ENCODE data around the gene FLCN. TPM values are rescaled to one million over a fixed set of nuclear protein-coding genes. Genes with fewer than 3 reads are reported as not detected.

The FLCN gene
- polyA plus RNA-seq, 1 donor (not counting 4 experiments of a cell fraction or from before 2014, with no cell fraction given) = 12.5 TPM

DNA sequence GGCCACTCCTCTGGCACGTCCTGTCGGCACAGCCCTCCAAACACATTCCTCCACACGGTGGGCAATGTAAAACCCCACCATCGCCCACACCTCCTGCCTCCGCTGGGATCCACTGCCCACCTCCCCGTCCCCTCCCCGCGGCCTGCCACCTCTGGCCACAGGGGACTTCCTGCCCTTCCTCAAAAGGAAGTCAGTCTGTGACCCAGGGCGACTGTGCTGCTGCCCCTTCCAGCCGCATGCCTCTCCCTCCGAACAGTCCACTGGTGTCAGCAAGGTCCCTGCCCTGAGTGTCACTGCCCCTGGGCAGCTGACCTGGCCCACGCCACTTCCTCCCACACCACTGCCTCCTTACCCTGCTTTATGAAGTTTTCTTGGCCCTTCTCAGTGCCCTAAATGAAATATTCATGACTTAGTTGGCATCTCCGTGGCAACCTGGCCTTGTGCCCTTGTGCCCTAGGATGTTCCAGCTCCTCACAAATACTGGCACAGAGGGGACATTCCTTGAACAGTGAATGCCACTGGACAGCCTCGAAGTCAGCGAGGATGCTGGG, 32.9 kb downstream of the FLCN start:
- Histone ChIP-seq H3K9ac (ENCODE audit: control insufficient read depth, extremely low read depth, insufficient read depth, low read length) (no peak overlapping the region), H3K9me3 (ENCODE audit: control insufficient read depth, low read depth, low read length) (no peaks in the 10 kb centered on the region), H3K4me2 (ENCODE audit: control insufficient read depth, extremely low read depth, insufficient read depth, low read depth, low read length) (peak overlapping the region; percentile 91), H4K20me1 (ENCODE audit: control insufficient read depth, extremely low read depth, insufficient read depth, low read length) (no peaks in the 10 kb centered on the region), H3K4me1 (ENCODE audit: control insufficient read depth, extremely low read depth, insufficient read depth, low read length) (peaks cover 16% of the 10 kb centered on the region), H3K79me2 (ENCODE audit: control insufficient read depth, insufficient read depth, low read length) (no peaks in the 10 kb centered on the region), H3K4me3 (ENCODE audit: control insufficient read depth in 2 of 3, extremely low read depth in 1 of 3, insufficient read depth in 2 of 3, low read depth in 1 of 3, low read length in 3 of 3) (no peak overlapping the region), H3K27ac (ENCODE audit: control insufficient read depth, insufficient read depth, low read length) (no peak overlapping the region), H3K36me3 (ENCODE audit: control insufficient read depth in 2 of 2, extremely low read depth in 1 of 2, insufficient read depth in 2 of 2, low read length in 2 of 2) (peaks cover 0 to 1% of the 10 kb centered on the region in 2 experiments), H3K9me1 (ENCODE audit: control insufficient read depth, extremely low read depth, insufficient read depth, low read length) (no peaks in the 10 kb centered on the region), H3K27me3 (ENCODE audit: control insufficient read depth, extremely low read depth, insufficient read depth, low read length) (no peaks in the 10 kb centered on the region), H2AFZ (ENCODE audit: control insufficient read depth, low read length) (no peak overlapping the region)
- FAIRE-seq = no peak
- no peak for TF ChIP-seq EZH2 (IDR thresholded peaks at IDR 0.05; ENCODE audit: low read length)
- TF ChIP-seq, protein P1, sequence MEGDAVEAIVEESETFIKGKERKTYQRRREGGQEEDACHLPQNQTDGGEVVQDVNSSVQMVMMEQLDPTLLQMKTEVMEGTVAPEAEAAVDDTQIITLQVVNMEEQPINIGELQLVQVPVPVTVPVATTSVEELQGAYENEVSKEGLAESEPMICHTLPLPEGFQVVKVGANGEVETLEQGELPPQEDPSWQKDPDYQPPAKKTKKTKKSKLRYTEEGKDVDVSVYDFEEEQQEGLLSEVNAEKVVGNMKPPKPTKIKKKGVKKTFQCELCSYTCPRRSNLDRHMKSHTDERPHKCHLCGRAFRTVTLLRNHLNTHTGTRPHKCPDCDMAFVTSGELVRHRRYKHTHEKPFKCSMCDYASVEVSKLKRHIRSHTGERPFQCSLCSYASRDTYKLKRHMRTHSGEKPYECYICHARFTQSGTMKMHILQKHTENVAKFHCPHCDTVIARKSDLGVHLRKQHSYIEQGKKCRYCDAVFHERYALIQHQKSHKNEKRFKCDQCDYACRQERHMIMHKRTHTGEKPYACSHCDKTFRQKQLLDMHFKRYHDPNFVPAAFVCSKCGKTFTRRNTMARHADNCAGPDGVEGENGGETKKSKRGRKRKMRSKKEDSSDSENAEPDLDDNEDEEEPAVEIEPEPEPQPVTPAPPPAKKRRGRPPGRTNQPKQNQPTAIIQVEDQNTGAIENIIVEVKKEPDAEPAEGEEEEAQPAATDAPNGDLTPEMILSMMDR (optimal IDR thresholded peaks at IDR 0.05 in 1 of 3, IDR thresholded peaks at IDR 0.05 in 1 of 3, conservative IDR thresholded peaks at IDR 0.05 in 1 of 3; ENCODE audit: extremely low read depth in 1 of 3, insufficient read depth in 2 of 3, low read length in 3 of 3) = no peak
- no peak for DNase-seq (ENCODE audit: low read depth, low spot score)
- dilution Hi-C loops (cut with MboI; ENCODE audit: extremely low pct_ligation_motif_present, low sequenced_read_pairs) = no loop called here

DNA sequence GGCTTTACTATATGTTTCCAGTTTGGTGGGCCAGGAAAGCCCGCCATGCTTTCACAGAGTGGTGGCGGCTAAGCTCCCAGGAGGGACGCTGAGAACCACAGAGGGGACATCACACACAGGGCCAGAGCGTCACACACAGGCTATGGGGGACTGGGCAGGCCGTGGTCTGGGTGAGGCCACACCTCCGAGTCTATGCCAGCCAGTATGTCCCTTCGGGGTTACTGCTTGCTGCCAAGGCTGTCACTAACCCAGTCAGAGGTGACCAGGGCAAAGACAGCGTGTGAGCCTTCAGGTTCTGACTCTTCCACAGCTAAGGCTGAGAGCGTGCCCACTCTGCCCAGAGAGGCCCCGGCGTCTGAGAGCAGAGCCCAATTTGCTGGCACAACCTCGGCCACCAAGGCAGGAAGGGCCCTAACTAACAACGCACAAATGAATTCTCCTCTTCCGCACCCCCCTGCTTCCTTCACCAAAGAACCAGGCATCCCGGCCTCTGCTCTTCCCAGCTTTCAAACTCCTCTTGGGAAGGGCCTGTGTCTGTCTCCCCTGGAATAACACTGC, 33.7 kb downstream of the FLCN start:
- Histone ChIP-seq H3K4me2 (ENCODE audit: control insufficient read depth, extremely low read depth, insufficient read depth, low read depth, low read length) (no peak overlapping the region), H3K4me3 (ENCODE audit: control insufficient read depth in 2 of 3, extremely low read depth in 1 of 3, insufficient read depth in 2 of 3, low read depth in 1 of 3, low read length in 3 of 3) (no peak overlapping the region), H3K79me2 (ENCODE audit: control insufficient read depth, insufficient read depth, low read length) (no peaks in the 10 kb centered on the region), H3K9me1 (ENCODE audit: control insufficient read depth, extremely low read depth, insufficient read depth, low read length) (no peaks in the 10 kb centered on the region), H3K9me3 (ENCODE audit: control insufficient read depth, low read depth, low read length) (no peaks in the 10 kb centered on the region), H4K20me1 (ENCODE audit: control insufficient read depth, extremely low read depth, insufficient read depth, low read length) (no peaks in the 10 kb centered on the region), H3K27ac (ENCODE audit: control insufficient read depth, insufficient read depth, low read length) (no peak overlapping the region), H3K9ac (ENCODE audit: control insufficient read depth, extremely low read depth, insufficient read depth, low read length) (no peak overlapping the region), H3K4me1 (ENCODE audit: control insufficient read depth, extremely low read depth, insufficient read depth, low read length) (peaks cover 16% of the 10 kb centered on the region), H2AFZ (ENCODE audit: control insufficient read depth, low read length) (no peak overlapping the region), H3K27me3 (ENCODE audit: control insufficient read depth, extremely low read depth, insufficient read depth, low read length) (no peaks in the 10 kb centered on the region), H3K36me3 (ENCODE audit: control insufficient read depth in 2 of 2, extremely low read depth in 1 of 2, insufficient read depth in 2 of 2, low read length in 2 of 2) (peaks cover 0 to 1% of the 10 kb centered on the region in 2 experiments)
- TF ChIP-seq, protein P1 (optimal IDR thresholded peaks at IDR 0.05 in 1 of 3, IDR thresholded peaks at IDR 0.05 in 1 of 3, conservative IDR thresholded peaks at IDR 0.05 in 1 of 3; ENCODE audit: extremely low read depth in 1 of 3, insufficient read depth in 2 of 3, low read length in 3 of 3) = no peak
- TF ChIP-seq EZH2 (IDR thresholded peaks at IDR 0.05; ENCODE audit: low read length) = no peak
- dilution Hi-C loops (cut with MboI; ENCODE audit: extremely low pct_ligation_motif_present, low sequenced_read_pairs) = no loop called here
- DNase-seq (ENCODE audit: low read depth, low spot score) = no peak
- FAIRE-seq = no peak

Data from keratinocyte (primary cell).